Adrenal gland (tissue), 12 donors: Measurements from ENCODE around the gene LEPROT. TPM values are rescaled to one million over a fixed set of nuclear protein-coding genes. Genes with fewer than 3 reads are reported as not detected.
"Not testable (repeated sequence)": the region's sequence is repeated elsewhere in the genome, so short reads cannot be mapped to it uniquely, and the experiment has no call there.

Experiments used
- DNase-seq, 7 donors: peaks; one replicate each; pipeline ENCODE4 v3.0.0-alpha.2; 2019 to 2020
- H3K27ac ChIP-seq, 5 donors: fragments of 200-600 bp; sonication (generic) in 4 of 5; 1 replicate in 3 of 5; 2 replicates in 2 of 5; pipeline versions ENCODE4 v1.5.1 to v1.8.0; 2016 to 2020; ENCODE audit warnings: mild to moderate bottlenecking in 1 of 5
- H3K27me3 ChIP-seq: fragments of 200-600 bp; 2 replicates; pipeline ENCODE4 v1.8.0; 2021
- H3K36me3 ChIP-seq, 2 donors: fragments of 200-600 bp; replicated peaks in 1 of 2; 1 replicate in 1 of 2; 2 replicates in 1 of 2; pipeline versions ENCODE4 v1.5.1 to v1.8.0; 2018 to 2022
- H3K4me1 ChIP-seq, 2 donors: fragments of 200-600 bp; replicated peaks in 1 of 2; 1 replicate in 1 of 2; 2 replicates in 1 of 2; pipeline versions ENCODE4 v1.5.1 to v1.8.0; 2018 to 2021
- H3K4me3 ChIP-seq, 4 donors: fragments of 200-600 bp; sonication (generic) in 3 of 4; one replicate each; pipeline ENCODE4 v1.5.1; 2016 to 2018
- H3K9me3 ChIP-seq, 3 donors: fragments of 200-600 bp; sonication (generic) in 1 of 3; replicated peaks in 1 of 3; 1 replicate in 2 of 3; 2 replicates in 1 of 3; pipeline versions ENCODE4 v1.5.1 to v1.8.0; 2016 to 2021
- POLR2A ChIP-seq, 2 donors: fragments of 450-650 bp; IDR thresholded peaks; one replicate each; pipeline ENCODE4 v1.6.1; 2017; ENCODE audit warnings: antibody characterized with exemption in 2 of 2, mild to moderate bottlenecking in 2 of 2, moderate library complexity in 1 of 2
- WGBS, 4 donors: extraction: QIAGEN DNeasy Blood & Tissue Kit in 2 of 4; methylation state at CpG; one replicate each; pipeline versions ENCODE4 v1.1.5 to v1.1.7; 2013 to 2017; 5-methylcytosine and 5-hydroxymethylcytosine counted together
- intact Hi-C, 2 donors: fragments of 100-400 bp; cut with DNase I; formaldehyde crosslinking; loops; one replicate each; pipeline versions ENCODE4 v1.14.1 to v1.15.0; 2022 to 2023
- polyA plus RNA-seq, 3 donors: library from polyadenylated mRNA; stranded (reverse); fragments of 200-250 nt in 2 of 3; fragments of 350-450 nt in 1 of 3; fragmentation: Illumina TruSeq in 1 of 3; extraction: RNeasy Lipid Tissue Mini Kit (QIAGEN cat#74804) in 1 of 3; gene quantifications; one replicate each; pipeline ENCODE4 v1.2.3, GENCODE V29; 2013 to 2014
- total RNA-seq, 9 donors: library from RNA; depleted of rRNA in 4 of 9; stranded (reverse); fragments of >200 nt in 4 of 9; fragments of 120-200 nt in 1 of 9; fragmentation: NEBNext Ultra II Directional in 1 of 9; extraction: Animal tissue kit (Norgen Biotek cat#: 25700) in 1 of 9; gene quantifications; one replicate each; pipeline versions ENCODE4 v1.1.0 to v1.2.4, GENCODE V29; 2013 to 2023
- TF ChIP-seq, protein P1 (sequence below), 6 experiments: fragments of 450-650 bp in 4 of 6; fragments of 200-600 bp in 2 of 6; sonication (generic) in 1 of 6; IDR thresholded peaks; 1 replicate in 5 of 6; 2 replicates in 1 of 6; pipeline versions ENCODE4 v1.5.1 to v1.8.0; 2016 to 2021; ENCODE audit warnings: antibody characterized with exemption in 6 of 6, mild to moderate bottlenecking in 2 of 6, moderate library complexity in 1 of 6
- donor health status: healthy with polysubstance abuse.
- donor health status: Bipolar disorder and iron deficiency.
- donor health status: DM: yes; HTN: yes; CAD: no.
- donor health status: DM: no; HTN: no; CAD: no.
- donor health status: DM: no; HTN: no; CAD: no.
- donor health status: DM: yes; HTN: yes; CAD: no.

The LEPROT gene
- total and polyA plus RNA-seq, 12 donors = 35.4 to 155 (median 93.1) TPM

DNA sequence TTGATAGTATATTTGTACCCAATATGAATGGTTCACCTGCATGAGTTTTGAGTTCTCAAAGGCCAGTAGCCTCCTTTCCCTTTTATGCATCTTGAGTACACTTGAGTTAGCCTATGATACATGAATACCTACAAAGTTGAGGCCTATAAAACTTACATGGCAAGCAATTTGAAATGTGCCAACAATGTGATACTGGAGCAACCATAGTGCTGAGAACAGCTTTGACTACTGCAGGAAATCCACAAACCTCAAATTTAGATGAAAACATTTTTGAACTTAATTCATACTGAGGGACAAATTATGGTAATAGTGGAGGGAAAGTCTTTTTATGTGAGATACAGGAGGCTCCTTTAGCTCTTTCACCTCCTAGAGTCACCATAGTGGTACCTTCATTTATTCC lies 37.4 kb downstream of the LEPROT start:
- intact Hi-C loops = no loop called here
- no peaks in the 10 kb centered on the region for H3K36me3 ChIP-seq
- no peak overlapping the region for H3K27ac ChIP-seq
- no peaks in the 10 kb centered on the region for H3K9me3 ChIP-seq
- DNase-seq = no peak
- H3K4me3 ChIP-seq = no peak overlapping the region
- TF ChIP-seq POLR2A (IDR thresholded peaks at IDR 0.05) = no peak
- TF ChIP-seq, protein P1, sequence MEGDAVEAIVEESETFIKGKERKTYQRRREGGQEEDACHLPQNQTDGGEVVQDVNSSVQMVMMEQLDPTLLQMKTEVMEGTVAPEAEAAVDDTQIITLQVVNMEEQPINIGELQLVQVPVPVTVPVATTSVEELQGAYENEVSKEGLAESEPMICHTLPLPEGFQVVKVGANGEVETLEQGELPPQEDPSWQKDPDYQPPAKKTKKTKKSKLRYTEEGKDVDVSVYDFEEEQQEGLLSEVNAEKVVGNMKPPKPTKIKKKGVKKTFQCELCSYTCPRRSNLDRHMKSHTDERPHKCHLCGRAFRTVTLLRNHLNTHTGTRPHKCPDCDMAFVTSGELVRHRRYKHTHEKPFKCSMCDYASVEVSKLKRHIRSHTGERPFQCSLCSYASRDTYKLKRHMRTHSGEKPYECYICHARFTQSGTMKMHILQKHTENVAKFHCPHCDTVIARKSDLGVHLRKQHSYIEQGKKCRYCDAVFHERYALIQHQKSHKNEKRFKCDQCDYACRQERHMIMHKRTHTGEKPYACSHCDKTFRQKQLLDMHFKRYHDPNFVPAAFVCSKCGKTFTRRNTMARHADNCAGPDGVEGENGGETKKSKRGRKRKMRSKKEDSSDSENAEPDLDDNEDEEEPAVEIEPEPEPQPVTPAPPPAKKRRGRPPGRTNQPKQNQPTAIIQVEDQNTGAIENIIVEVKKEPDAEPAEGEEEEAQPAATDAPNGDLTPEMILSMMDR (IDR thresholded peaks at IDR 0.05) = no peak
- no peaks in the 10 kb centered on the region for H3K4me1 ChIP-seq
- H3K27me3 ChIP-seq = no peaks in the 10 kb centered on the region

DNA sequence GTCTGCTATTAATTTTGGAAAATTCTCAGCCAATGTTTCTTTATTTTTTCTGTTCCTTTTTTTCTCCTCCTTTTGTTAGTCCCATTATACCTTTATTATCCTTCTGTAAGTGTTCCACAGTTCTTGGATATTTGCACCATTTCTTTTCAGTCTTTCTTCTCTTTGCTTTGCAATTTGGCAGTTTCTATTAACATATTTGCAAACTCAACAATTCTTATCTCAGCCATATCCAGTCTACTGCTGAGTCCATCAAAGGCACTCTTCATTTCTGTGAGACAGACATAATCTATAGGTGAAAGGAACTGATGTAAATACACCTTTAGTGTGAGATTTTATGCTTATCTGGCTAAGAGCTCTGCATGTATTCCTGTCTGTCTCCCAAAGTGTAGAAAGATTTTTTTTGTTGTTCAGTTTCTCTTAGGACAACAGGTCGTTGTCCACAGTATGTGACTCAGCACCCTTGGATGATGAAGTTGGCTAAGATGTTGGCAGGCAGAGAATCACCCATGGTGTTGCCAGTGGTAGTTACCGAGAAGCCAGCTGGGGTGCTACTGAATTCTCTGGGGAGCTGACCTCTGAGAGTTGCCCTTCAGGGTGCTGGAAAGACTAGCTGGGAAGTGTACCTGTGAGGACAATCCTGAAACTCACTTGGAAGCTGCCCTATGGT lies 38.4 kb downstream of the LEPROT start:
- Histone ChIP-seq H3K4me3 (no peak overlapping the region), H3K36me3 (no peaks in the 10 kb centered on the region), H3K4me1 (no peaks in the 10 kb centered on the region), H3K27ac (no peak overlapping the region), H3K27me3 (no peaks in the 10 kb centered on the region), H3K9me3 (no peaks in the 10 kb centered on the region)
- 54 to 76% (median 62%) methylated on average over 2 of the region's 2 CpGs for whole genome bisulfite sequencing, 4 donors
- TF ChIP-seq, protein P1 (IDR thresholded peaks at IDR 0.05) = no peak
- no peak for TF ChIP-seq POLR2A (IDR thresholded peaks at IDR 0.05)
- peak in 3 of 7 donors; percentile 12 to 24 (median 13) for DNase-seq
- intact Hi-C loops = no loop called here

DNA sequence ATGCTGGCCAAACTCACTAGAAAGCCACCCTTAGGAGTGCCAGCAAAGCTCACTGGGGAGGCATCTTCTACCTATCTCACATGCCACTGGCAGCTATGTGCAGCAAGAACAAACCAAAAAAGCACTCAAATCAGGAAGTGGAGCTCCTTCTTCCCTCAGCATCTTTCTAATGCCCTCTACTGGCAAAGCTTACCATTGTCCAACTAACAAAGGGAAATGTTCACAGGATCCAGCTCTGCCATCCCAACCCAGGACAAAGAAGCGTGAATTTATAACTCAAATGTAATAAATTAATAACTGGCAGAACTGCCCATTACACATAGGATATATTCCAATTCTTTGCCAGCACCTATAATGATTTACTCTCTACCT lies 38.9 kb downstream of the LEPROT start:
- Histone ChIP-seq H3K27ac (no peak overlapping the region), H3K9me3 (no peaks in the 10 kb centered on the region), H3K4me1 (no peaks in the 10 kb centered on the region), H3K27me3 (no peaks in the 10 kb centered on the region), H3K36me3 (no peaks in the 10 kb centered on the region), H3K4me3 (no peak overlapping the region)
- intact Hi-C loops = no loop called here
- TF ChIP-seq, protein P1 (IDR thresholded peaks at IDR 0.05) = peak; percentile 17 to 56 (median 52)
- TF ChIP-seq POLR2A (IDR thresholded peaks at IDR 0.05) = no peak
- peak in 2 of 7 donors; percentile 12 to 24 for DNase-seq
- 70 to 80% (median 74%) methylated on average over 1 of the region's 1 CpG for WGBS, 4 donors

DNA sequence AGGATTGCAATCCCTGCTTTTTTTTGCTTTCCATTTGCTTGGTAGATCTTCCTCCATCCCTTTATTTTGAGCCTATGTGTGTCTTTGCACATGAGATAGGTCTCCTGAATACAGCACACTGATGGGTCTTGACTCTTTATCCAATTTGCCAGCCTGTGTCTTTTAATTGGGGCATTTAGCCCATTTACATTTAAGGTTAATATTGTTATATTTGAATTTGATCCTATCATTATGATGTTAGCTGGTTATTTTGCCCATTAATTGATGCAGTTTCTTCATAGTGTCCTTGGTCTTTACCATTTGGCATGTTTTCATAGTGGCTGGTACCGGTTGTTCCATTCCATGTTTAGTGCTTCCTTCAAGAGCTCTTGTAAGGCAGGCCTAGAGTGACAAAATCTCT lies 45.4 kb downstream of the LEPROT start:
- H3K9me3 ChIP-seq, H3K27ac ChIP-seq, intact Hi-C loops, H3K27me3 ChIP-seq, DNase-seq, H3K4me1 ChIP-seq, H3K36me3 ChIP-seq, H3K4me3 ChIP-seq: not testable (repeated sequence)
- 61 to 88% (median 67%) methylated on average over 1 of the region's 1 CpG for WGBS, 4 donors

DNA sequence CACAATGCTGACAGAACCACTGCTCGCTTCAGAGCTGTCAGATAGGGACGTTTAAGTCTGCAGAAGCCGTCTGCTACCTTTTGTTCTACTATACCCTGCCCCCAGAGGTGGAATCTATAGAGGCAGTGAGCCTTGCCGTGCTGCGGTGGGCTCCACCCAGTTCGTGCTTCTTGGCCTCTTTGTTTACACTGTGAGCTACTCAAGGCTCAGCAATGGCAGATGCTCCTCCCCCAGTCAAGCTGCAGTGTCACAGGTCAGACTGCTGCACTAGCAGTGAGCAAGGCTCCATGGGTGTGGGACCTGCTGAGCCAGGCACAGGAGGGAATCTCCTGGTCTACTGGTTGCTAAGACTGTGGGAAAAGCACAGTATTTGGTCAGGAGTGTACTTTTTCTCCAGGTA lies 47.1 kb downstream of the LEPROT start:
- Histone ChIP-seq H3K4me3 (no peak overlapping the region), H3K27me3 (no peaks in the 10 kb centered on the region), H3K27ac (no peak overlapping the region), H3K9me3 (no peaks in the 10 kb centered on the region), H3K36me3 (no peaks in the 10 kb centered on the region), H3K4me1 (no peaks in the 10 kb centered on the region)
- intact Hi-C loops = no loop called here
- 44 to 69% (median 57%) methylated on average over 3 to 6 of the region's 6 CpGs for WGBS, 4 donors
- no peak for DNase-seq
- TF ChIP-seq, protein P1 (IDR thresholded peaks at IDR 0.05) = no peak
- no peak for TF ChIP-seq POLR2A (IDR thresholded peaks at IDR 0.05)
